GM23338 (cell line): ENCODE measurements around the gene PHOX2B. TPM values are rescaled to one million over a fixed set of nuclear protein-coding genes. Genes with fewer than 3 reads are reported as not detected.

ENCODE experiments used
- ATAC-seq: fragments of 200-7000 bp; cut with Tn5 transposase; 3 replicates; pipeline ENCODE4 v1.9.1; 2020
- DNase-seq: peaks from one replicate; pipeline ENCODE4 v3.0.0-alpha.2; 2015; ENCODE audit warnings: low spot score
- H2AFZ ChIP-seq: fragments of 200-600 bp; sonication (generic); 2 replicates; pipeline ENCODE4 v1.8.0; 2016; ENCODE audit warnings: antibody characterized with exemption, mild to moderate bottlenecking, moderate library complexity
- H3F3A ChIP-seq: fragments of 200-600 bp; sonication (generic); replicated peaks from 2 replicates; pipeline ENCODE4 v1.8.0; 2017; ENCODE audit warnings: antibody characterized with exemption, mixed run types, low read depth
- H3K27ac ChIP-seq: fragments of 200-600 bp; sonication (generic); 2 replicates; pipeline ENCODE4 v1.6.1; 2016; ENCODE audit warnings: low read depth
- H3K27me3 ChIP-seq: fragments of 200-600 bp; sonication (generic); 2 replicates; pipeline ENCODE4 v1.8.0; 2016; ENCODE audit warnings: mild to moderate bottlenecking, mixed run types, moderate library complexity; ENCODE audit not compliant: insufficient read depth
- H3K36me3 ChIP-seq: fragments of 200-600 bp; sonication (generic); 2 replicates; pipeline ENCODE4 v1.8.0; 2016; ENCODE audit warnings: mild to moderate bottlenecking; ENCODE audit not compliant: insufficient read depth
- H3K4me1 ChIP-seq: fragments of 200-600 bp; sonication (generic); 2 replicates; pipeline ENCODE4 v1.8.0; 2016; ENCODE audit warnings: mild to moderate bottlenecking, moderate library complexity; ENCODE audit not compliant: insufficient read depth
- H3K4me2 ChIP-seq: fragments of 200-600 bp; sonication (generic); 2 replicates; pipeline ENCODE4 v1.7.1; 2017; ENCODE audit warnings: mixed run types
- H3K4me3 ChIP-seq: fragments of 200-600 bp; sonication (generic); 2 replicates; pipeline ENCODE4 v1.6.1; 2016; ENCODE audit warnings: mixed run types
- H3K79me2 ChIP-seq: fragments of 200-600 bp; sonication (generic); replicated peaks from 2 replicates; pipeline ENCODE4 v1.8.0; 2017; ENCODE audit warnings: mild to moderate bottlenecking; ENCODE audit not compliant: insufficient read depth
- H3K9me2 ChIP-seq: fragments of 200-600 bp; sonication (generic); 2 replicates; pipeline ENCODE4 v1.8.0; 2017; ENCODE audit not compliant: insufficient read depth
- H4K20me1 ChIP-seq: fragments of 200-600 bp; sonication (generic); replicated peaks from 2 replicates; pipeline ENCODE4 v1.8.0; 2017; ENCODE audit warnings: mild to moderate bottlenecking; ENCODE audit not compliant: insufficient read depth
- H3K27ac Mint-ChIP-seq: 2 replicates; pipeline ENCODE4 v1.8.0; 2020; ENCODE audit warnings: inconsistent platforms, mild to moderate bottlenecking, moderate library complexity, mixed read lengths
- H3K27me3 Mint-ChIP-seq: 3 replicates; pipeline ENCODE4 v1.8.0; 2022; ENCODE audit warnings: low read depth, mild to moderate bottlenecking, moderate library complexity, mixed read lengths, inconsistent platforms; ENCODE audit not compliant: insufficient read depth, poor library complexity
- H3K36me3 Mint-ChIP-seq: 3 replicates; pipeline ENCODE4 v1.8.0; 2021; ENCODE audit warnings: low read depth, mild to moderate bottlenecking, inconsistent platforms, moderate library complexity, mixed read lengths
- H3K4me1 Mint-ChIP-seq: 3 replicates; pipeline ENCODE4 v1.8.0; 2020; ENCODE audit warnings: mild to moderate bottlenecking, inconsistent platforms, mixed read lengths
- H3K4me3 Mint-ChIP-seq: 3 replicates; pipeline ENCODE4 v1.8.0; 2021; ENCODE audit warnings: moderate library complexity, mild to moderate bottlenecking, inconsistent platforms, mixed read lengths
- H3K9me3 Mint-ChIP-seq: 3 replicates; pipeline ENCODE4 v1.8.0; 2020; ENCODE audit warnings: moderate library complexity, mild to moderate bottlenecking, inconsistent platforms, mixed read lengths
- POLR2AphosphoS5 ChIP-seq: IDR thresholded peaks from 2 replicates; pipeline ENCODE4 v1.6.1; 2016; ENCODE audit warnings: antibody characterized with exemption, low read depth
- polyA plus RNA-seq: library from polyadenylated mRNA; unstranded; fragments of >200 nt; fragmentation: Nextera tagmentation; extraction: Ambion mirVana; gene quantifications from 2 replicates; pipeline ENCODE4 v1.2.1, GENCODE V29; 2016
- total RNA-seq: library from RNA; depleted of rRNA; stranded (reverse); fragments of >200 nt; shearing (Covaris generic); gene quantifications from 2 replicates; pipeline ENCODE4 v1.2.3, GENCODE V29; 2014
- TF ChIP-seq, protein P1 (sequence below): fragments of 250-450 bp; sonication (Bioruptor Pico); IDR thresholded peaks from 2 replicates; pipeline ENCODE4 v1.5.0; 2020; ENCODE audit warnings: mild to moderate bottlenecking, moderate library complexity
- TF ChIP-seq, protein P2 (sequence below): IDR thresholded peaks from one replicate; pipeline ENCODE4 v1.6.1; 2018; ENCODE audit warnings: antibody characterized with exemption; ENCODE audit not compliant: unreplicated experiment
- TF ChIP-seq, protein P3 (sequence below), 2 experiments: fragments of 200-600 bp in 1 of 2; sonication (generic) in 1 of 2; conservative IDR thresholded peaks; 2 replicates each; pipeline versions ENCODE4 v1.5.1 to v1.6.1; 2016 to 2017; ENCODE audit warnings: antibody characterized with exemption in 2 of 2, low read depth in 2 of 2, mild to moderate bottlenecking in 2 of 2, moderate library complexity in 1 of 2

The PHOX2B gene
- total and polyA plus RNA-seq, 2 experiments from 2014 or later = not detected

- TF ChIP-seq, protein P1, sequence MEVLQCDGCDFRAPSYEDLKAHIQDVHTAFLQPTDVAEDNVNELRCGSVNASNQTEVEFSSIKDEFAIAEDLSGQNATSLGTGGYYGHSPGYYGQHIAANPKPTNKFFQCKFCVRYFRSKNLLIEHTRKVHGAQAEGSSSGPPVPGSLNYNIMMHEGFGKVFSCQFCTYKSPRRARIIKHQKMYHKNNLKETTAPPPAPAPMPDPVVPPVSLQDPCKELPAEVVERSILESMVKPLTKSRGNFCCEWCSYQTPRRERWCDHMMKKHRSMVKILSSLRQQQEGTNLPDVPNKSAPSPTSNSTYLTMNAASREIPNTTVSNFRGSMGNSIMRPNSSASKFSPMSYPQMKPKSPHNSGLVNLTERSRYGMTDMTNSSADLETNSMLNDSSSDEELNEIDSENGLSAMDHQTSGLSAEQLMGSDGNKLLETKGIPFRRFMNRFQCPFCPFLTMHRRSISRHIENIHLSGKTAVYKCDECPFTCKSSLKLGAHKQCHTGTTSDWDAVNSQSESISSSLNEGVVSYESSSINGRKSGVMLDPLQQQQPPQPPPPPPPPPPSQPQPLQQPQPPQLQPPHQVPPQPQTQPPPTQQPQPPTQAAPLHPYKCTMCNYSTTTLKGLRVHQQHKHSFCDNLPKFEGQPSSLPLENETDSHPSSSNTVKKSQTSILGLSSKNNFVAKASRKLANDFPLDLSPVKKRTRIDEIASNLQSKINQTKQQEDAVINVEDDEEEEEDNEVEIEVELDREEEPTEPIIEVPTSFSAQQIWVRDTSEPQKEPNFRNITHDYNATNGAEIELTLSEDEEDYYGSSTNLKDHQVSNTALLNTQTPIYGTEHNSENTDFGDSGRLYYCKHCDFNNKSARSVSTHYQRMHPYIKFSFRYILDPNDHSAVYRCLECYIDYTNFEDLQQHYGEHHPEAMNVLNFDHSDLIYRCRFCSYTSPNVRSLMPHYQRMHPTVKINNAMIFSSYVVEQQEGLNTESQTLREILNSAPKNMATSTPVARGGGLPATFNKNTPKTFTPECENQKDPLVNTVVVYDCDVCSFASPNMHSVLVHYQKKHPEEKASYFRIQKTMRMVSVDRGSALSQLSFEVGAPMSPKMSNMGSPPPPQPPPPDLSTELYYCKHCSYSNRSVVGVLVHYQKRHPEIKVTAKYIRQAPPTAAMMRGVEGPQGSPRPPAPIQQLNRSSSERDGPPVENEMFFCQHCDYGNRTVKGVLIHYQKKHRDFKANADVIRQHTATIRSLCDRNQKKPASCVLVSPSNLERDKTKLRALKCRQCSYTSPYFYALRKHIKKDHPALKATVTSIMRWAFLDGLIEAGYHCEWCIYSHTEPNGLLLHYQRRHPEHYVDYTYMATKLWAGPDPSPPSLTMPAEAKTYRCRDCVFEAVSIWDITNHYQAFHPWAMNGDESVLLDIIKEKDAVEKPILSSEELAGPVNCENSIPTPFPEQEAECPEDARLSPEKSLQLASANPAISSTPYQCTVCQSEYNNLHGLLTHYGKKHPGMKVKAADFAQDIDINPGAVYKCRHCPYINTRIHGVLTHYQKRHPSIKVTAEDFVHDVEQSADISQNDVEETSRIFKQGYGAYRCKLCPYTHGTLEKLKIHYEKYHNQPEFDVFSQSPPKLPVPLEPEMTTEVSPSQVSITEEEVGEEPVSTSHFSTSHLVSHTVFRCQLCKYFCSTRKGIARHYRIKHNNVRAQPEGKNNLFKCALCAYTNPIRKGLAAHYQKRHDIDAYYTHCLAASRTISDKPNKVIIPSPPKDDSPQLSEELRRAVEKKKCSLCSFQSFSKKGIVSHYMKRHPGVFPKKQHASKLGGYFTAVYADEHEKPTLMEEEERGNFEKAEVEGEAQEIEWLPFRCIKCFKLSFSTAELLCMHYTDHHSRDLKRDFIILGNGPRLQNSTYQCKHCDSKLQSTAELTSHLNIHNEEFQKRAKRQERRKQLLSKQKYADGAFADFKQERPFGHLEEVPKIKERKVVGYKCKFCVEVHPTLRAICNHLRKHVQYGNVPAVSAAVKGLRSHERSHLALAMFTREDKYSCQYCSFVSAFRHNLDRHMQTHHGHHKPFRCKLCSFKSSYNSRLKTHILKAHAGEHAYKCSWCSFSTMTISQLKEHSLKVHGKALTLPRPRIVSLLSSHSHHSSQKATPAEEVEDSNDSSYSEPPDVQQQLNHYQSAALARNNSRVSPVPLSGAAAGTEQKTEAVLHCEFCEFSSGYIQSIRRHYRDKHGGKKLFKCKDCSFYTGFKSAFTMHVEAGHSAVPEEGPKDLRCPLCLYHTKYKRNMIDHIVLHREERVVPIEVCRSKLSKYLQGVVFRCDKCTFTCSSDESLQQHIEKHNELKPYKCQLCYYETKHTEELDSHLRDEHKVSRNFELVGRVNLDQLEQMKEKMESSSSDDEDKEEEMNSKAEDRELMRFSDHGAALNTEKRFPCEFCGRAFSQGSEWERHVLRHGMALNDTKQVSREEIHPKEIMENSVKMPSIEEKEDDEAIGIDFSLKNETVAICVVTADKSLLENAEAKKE = no peak
These were observed 43.6 kb upstream of the PHOX2B start (continued) for GRCh38 chr4:41792166-41792565.

DNA sequence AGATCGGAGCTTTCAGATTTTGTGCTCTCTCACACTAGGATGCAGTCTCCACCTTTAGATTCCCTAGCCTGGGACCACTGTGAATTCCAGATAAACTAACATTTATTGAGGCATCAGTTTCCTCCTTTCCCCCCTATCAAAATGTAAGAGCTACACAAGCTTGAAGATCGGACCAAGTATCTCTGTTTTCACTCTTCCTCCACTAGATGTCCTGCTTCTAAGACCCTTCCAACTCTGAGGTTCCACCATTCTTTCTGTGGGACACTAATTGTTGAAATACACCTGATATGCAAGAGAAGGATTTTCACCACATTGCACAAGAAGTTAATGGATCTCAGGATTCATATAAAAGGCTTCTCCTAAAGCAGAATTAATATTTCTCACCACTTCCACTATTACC is 43.0 kb upstream of the PHOX2B start:
- Histone ChIP-seq H3K4me2 (no peak overlapping the region), H3K27ac (no peak overlapping the region), H3K4me3 (no peak overlapping the region), H2AFZ (no peak overlapping the region), H3F3A (no peaks in the 10 kb centered on the region), H3K36me3 (no peaks in the 10 kb centered on the region), H3K27me3 (no peaks in the 10 kb centered on the region), H4K20me1 (no peaks in the 10 kb centered on the region), H3K9me2 (no peaks in the 10 kb centered on the region), H3K79me2 (no peaks in the 10 kb centered on the region), H3K4me1 (peaks cover 12% of the 10 kb centered on the region)
- Mint-ChIP-seq H3K27ac (no peak overlapping the region), H3K27me3 (peaks cover 2% of the 10 kb centered on the region), H3K36me3 (no peaks in the 10 kb centered on the region), H3K4me1 (peaks cover 25% of the 10 kb centered on the region), H3K9me3 (no peaks in the 10 kb centered on the region), H3K4me3 (no peak overlapping the region)
- ATAC-seq (no peak), DNase-seq (no peak)
- TF ChIP-seq, protein P2, sequence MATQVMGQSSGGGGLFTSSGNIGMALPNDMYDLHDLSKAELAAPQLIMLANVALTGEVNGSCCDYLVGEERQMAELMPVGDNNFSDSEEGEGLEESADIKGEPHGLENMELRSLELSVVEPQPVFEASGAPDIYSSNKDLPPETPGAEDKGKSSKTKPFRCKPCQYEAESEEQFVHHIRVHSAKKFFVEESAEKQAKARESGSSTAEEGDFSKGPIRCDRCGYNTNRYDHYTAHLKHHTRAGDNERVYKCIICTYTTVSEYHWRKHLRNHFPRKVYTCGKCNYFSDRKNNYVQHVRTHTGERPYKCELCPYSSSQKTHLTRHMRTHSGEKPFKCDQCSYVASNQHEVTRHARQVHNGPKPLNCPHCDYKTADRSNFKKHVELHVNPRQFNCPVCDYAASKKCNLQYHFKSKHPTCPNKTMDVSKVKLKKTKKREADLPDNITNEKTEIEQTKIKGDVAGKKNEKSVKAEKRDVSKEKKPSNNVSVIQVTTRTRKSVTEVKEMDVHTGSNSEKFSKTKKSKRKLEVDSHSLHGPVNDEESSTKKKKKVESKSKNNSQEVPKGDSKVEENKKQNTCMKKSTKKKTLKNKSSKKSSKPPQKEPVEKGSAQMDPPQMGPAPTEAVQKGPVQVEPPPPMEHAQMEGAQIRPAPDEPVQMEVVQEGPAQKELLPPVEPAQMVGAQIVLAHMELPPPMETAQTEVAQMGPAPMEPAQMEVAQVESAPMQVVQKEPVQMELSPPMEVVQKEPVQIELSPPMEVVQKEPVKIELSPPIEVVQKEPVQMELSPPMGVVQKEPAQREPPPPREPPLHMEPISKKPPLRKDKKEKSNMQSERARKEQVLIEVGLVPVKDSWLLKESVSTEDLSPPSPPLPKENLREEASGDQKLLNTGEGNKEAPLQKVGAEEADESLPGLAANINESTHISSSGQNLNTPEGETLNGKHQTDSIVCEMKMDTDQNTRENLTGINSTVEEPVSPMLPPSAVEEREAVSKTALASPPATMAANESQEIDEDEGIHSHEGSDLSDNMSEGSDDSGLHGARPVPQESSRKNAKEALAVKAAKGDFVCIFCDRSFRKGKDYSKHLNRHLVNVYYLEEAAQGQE = no peak
- no peak for TF ChIP-seq POLR2AphosphoS5
- TF ChIP-seq, protein P3, sequence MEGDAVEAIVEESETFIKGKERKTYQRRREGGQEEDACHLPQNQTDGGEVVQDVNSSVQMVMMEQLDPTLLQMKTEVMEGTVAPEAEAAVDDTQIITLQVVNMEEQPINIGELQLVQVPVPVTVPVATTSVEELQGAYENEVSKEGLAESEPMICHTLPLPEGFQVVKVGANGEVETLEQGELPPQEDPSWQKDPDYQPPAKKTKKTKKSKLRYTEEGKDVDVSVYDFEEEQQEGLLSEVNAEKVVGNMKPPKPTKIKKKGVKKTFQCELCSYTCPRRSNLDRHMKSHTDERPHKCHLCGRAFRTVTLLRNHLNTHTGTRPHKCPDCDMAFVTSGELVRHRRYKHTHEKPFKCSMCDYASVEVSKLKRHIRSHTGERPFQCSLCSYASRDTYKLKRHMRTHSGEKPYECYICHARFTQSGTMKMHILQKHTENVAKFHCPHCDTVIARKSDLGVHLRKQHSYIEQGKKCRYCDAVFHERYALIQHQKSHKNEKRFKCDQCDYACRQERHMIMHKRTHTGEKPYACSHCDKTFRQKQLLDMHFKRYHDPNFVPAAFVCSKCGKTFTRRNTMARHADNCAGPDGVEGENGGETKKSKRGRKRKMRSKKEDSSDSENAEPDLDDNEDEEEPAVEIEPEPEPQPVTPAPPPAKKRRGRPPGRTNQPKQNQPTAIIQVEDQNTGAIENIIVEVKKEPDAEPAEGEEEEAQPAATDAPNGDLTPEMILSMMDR (conservative IDR thresholded peaks at IDR 0.05; ENCODE audit: low read depth in 2 of 2) = peak; percentile 34 to 53
